IMR-90 (cell line): ENCODE results near the gene UNKL. TPM values are rescaled to one million over a fixed set of nuclear protein-coding genes. Genes with fewer than 3 reads are reported as not detected.

Source experiments
- ATAC-seq: fragments of 200-7000 bp; cut with Tn5 transposase; 2 replicates; pipeline ENCODE4 v1.9.1; 2020; ENCODE audit warnings: low read depth, mild to moderate bottlenecking, moderate library complexity
- BruUV-seq: library from RNA; stranded (reverse); fragments of 400-500 nt; replicated peaks from 2 replicates; lab custom pipeline; 2021; lab: Mats Ljungman, UMichigan
- CTCF ChIA-PET: fragments of 300-600 bp; formaldehyde crosslinking; extraction: SDS; loops from one replicate; lab custom pipeline; 2021; ENCODE audit warnings: antibody characterized with exemption; lab: Yijun Ruan, JAX
- POLR2A ChIA-PET: fragments of 300-600 bp; sonication (Branson Sonifier 250); formaldehyde crosslinking; loops from one replicate; lab custom pipeline; 2022; ENCODE audit warnings: antibody characterized with exemption; ENCODE audit not compliant: unreplicated experiment; lab: Charles Lee
- DNase-seq: peaks from one replicate; pipeline ENCODE4 v3.0.0; 2013
- H2AFZ ChIP-seq: replicated peaks from 2 replicates; pipeline ENCODE3; 2013; ENCODE audit warnings: low read length, mild to moderate bottlenecking; ENCODE audit not compliant: poor library complexity
- H2AK5ac ChIP-seq: 2 replicates; pipeline ENCODE4 v1.6.1; 2013; ENCODE audit warnings: low read depth, low read length, inconsistent platforms
- H2AK9ac ChIP-seq: replicated peaks from 2 replicates; pipeline ENCODE3; 2013; ENCODE audit warnings: mild to moderate bottlenecking, low read depth, low read length, moderate library complexity; ENCODE audit not compliant: poor library complexity
- H2BK120ac ChIP-seq: 2 replicates; pipeline ENCODE4 v1.6.1; 2013; ENCODE audit warnings: low read depth, low read length, inconsistent platforms
- H2BK15ac ChIP-seq: 3 replicates; pipeline ENCODE4 v1.6.1; 2013; ENCODE audit warnings: low read depth, low read length, inconsistent platforms
- H2BK20ac ChIP-seq: 2 replicates; pipeline ENCODE4 v1.6.1; 2013; ENCODE audit warnings: low read depth, mild to moderate bottlenecking, inconsistent platforms, low read length, moderate library complexity
- H2BK5ac ChIP-seq: 2 replicates; pipeline ENCODE4 v1.6.1; 2013; ENCODE audit warnings: mild to moderate bottlenecking, low read depth, low read length, inconsistent platforms; ENCODE audit not compliant: poor library complexity, severe bottlenecking
- H3K14ac ChIP-seq: replicated peaks from 2 replicates; pipeline ENCODE4 v1.6.1; 2013; ENCODE audit warnings: low read depth, low read length, inconsistent platforms
- H3K18ac ChIP-seq: 2 replicates; pipeline ENCODE4 v1.6.1; 2013; ENCODE audit warnings: low read depth, low read length, control low read depth
- H3K23ac ChIP-seq: 2 replicates; pipeline ENCODE4 v1.6.1; 2013; ENCODE audit warnings: low read depth, low read length, inconsistent platforms
- H3K27ac ChIP-seq: 2 replicates; pipeline ENCODE4 v1.5.1; 2013; ENCODE audit warnings: mild to moderate bottlenecking, control low read depth, low read length; ENCODE audit not compliant: insufficient read depth
- H3K27me3 ChIP-seq: 2 replicates; pipeline ENCODE4 v1.6.1; 2013; ENCODE audit warnings: low read length; ENCODE audit not compliant: control insufficient read depth, insufficient read depth
- H3K36me3 ChIP-seq: 2 replicates; pipeline ENCODE4 v1.6.1; 2013; ENCODE audit warnings: low read length, mixed read lengths; ENCODE audit not compliant: control insufficient read depth, insufficient read depth
- H3K4ac ChIP-seq: 2 replicates; pipeline ENCODE4 v1.6.1; 2013; ENCODE audit warnings: low read depth, low read length, inconsistent platforms
- H3K4me1 ChIP-seq: 2 replicates; pipeline ENCODE4 v1.6.1; 2013; ENCODE audit warnings: low read length, mixed read lengths; ENCODE audit not compliant: control insufficient read depth, insufficient read depth
- H3K4me2 ChIP-seq: 2 replicates; pipeline ENCODE4 v1.6.1; 2013; ENCODE audit warnings: low read depth, mild to moderate bottlenecking, control low read depth, low read length, moderate library complexity
- H3K4me3 ChIP-seq: 2 replicates; pipeline ENCODE4 v1.5.1; 2013; ENCODE audit warnings: low read depth, mild to moderate bottlenecking, control low read depth, low read length, moderate library complexity; ENCODE audit not compliant: insufficient read depth
- H3K56ac ChIP-seq: 2 replicates; pipeline ENCODE4 v1.6.1; 2013; ENCODE audit warnings: low read length, inconsistent platforms; ENCODE audit not compliant: insufficient read depth; ENCODE audit errors: extremely low read depth
- H3K79me1 ChIP-seq, 2 experiments: 2 replicates each; pipeline ENCODE4 v1.6.1; 2013; ENCODE audit warnings: low read length in 2 of 2, inconsistent platforms in 1 of 2, low read depth in 1 of 2
- H3K9ac ChIP-seq: 2 replicates; pipeline ENCODE4 v1.6.1; 2013; ENCODE audit warnings: low read depth, low read length, control low read depth
- H3K9me1 ChIP-seq: 2 replicates; pipeline ENCODE4 v1.6.1; 2013; ENCODE audit warnings: low read length, inconsistent platforms; ENCODE audit not compliant: insufficient read depth
- H3K9me3 ChIP-seq: 2 replicates; pipeline ENCODE4 v1.6.1; 2013; ENCODE audit warnings: low read length; ENCODE audit not compliant: control insufficient read depth, insufficient read depth
- H4K20me1 ChIP-seq: 2 replicates; pipeline ENCODE4 v1.6.1; 2013; ENCODE audit warnings: low read length, inconsistent platforms; ENCODE audit not compliant: insufficient read depth
- H4K5ac ChIP-seq: 2 replicates; pipeline ENCODE4 v1.6.1; 2013; ENCODE audit warnings: mild to moderate bottlenecking, low read depth, low read length, control low read depth
- H4K8ac ChIP-seq, 2 experiments: 2 replicates each; pipeline ENCODE4 v1.6.1; 2013; ENCODE audit warnings: low read depth in 2 of 2, low read length in 2 of 2, control low read depth in 1 of 2, inconsistent platforms in 1 of 2
- H4K91ac ChIP-seq: 2 replicates; pipeline ENCODE4 v1.6.1; 2013; ENCODE audit warnings: low read depth, low read length, inconsistent platforms; ENCODE audit not compliant: insufficient read depth
- CHD1 ChIP-seq: IDR thresholded peaks from 2 replicates; pipeline ENCODE4 v1.6.1; 2012; ENCODE audit warnings: low read depth, low read length, improper control_type of control experiment
- FOS ChIP-seq: fragments of 150-350 bp; IDR thresholded peaks from 2 replicates; pipeline ENCODE4 v1.6.1; 2016; ENCODE audit warnings: low read depth, low read length
- MAFK ChIP-seq: IDR thresholded peaks from 2 replicates; pipeline ENCODE4 v1.6.1; 2012; ENCODE audit warnings: low read depth, low read length, improper control_type of control experiment
- MXI1 ChIP-seq: IDR thresholded peaks from 2 replicates; pipeline ENCODE4 v1.6.1; 2012; ENCODE audit warnings: low read depth, mild to moderate bottlenecking, low read length, moderate library complexity, borderline replicate concordance
- NFE2L2 ChIP-seq: fragments of 150-350 bp; IDR thresholded peaks from 2 replicates; pipeline ENCODE4 v1.6.1; 2016; ENCODE audit warnings: low read depth, mild to moderate bottlenecking, low read length
- RFX5 ChIP-seq: IDR thresholded peaks from 2 replicates; pipeline ENCODE4 v1.8.0; 2012; ENCODE audit warnings: low read depth, mild to moderate bottlenecking, low read length, moderate library complexity
- SMC3 ChIP-seq: fragments of 150-350 bp; IDR thresholded peaks from 2 replicates; pipeline ENCODE4 v1.6.1; 2016; ENCODE audit warnings: low read depth, mild to moderate bottlenecking, antibody characterized with exemption, low read length, moderate library complexity
- USF2 ChIP-seq: fragments of 150-350 bp; IDR thresholded peaks from 2 replicates; pipeline ENCODE4 v1.6.1; 2017; ENCODE audit warnings: mild to moderate bottlenecking, antibody characterized with exemption, low read length, low read depth
- WGBS, 2 experiments: methylation state at CpG; one replicate each; pipeline versions ENCODE4 v1.1.5 to v1.1.7; 2013; ENCODE audit warnings: missing lambda C conversion rate in 2 of 2; ENCODE audit not compliant: insufficient read length in 1 of 2; ENCODE audit errors: extremely low coverage in 2 of 2; 5-methylcytosine and 5-hydroxymethylcytosine counted together
- dilution Hi-C: fragments of 300-500 bp; cut with HindIII; formaldehyde crosslinking; loops from one replicate; pipeline ENCODE4 v1.14.3; 2018; ENCODE audit warnings: low sequenced_read_pairs; ENCODE audit not compliant: unreplicated experiment
- in situ Hi-C: fragments of 300-500 bp; cut with MboI; formaldehyde crosslinking; loops from 3 replicates; pipeline ENCODE4 v1.14.3; 2019; ENCODE audit warnings: low sequenced_read_pairs, inconsistent platforms, mixed read lengths
- intact Hi-C: fragments of 100-400 bp; cut with micrococcal nuclease; formaldehyde crosslinking; loops from 2 replicates; pipeline ENCODE4 v1.10.0; 2022
- polyA plus RNA-seq, 3 experiments: library from polyadenylated mRNA; depleted of rRNA; stranded (reverse); fragments of >200 nt; gene quantifications; 2 replicates each; pipeline ENCODE4 v1.2.3, GENCODE V29; 2012; ENCODE audit warnings: low replicate concordance in 1 of 3
- total RNA-seq: library from RNA; depleted of rRNA; stranded (reverse); fragments of >200 nt; gene quantifications from 2 replicates; pipeline ENCODE4 v1.2.3, GENCODE V29; 2012
- TF ChIP-seq, protein P1 (sequence below): fragments of 150-350 bp; IDR thresholded peaks from 2 replicates; pipeline ENCODE4 v1.6.1; 2016; ENCODE audit warnings: low read depth, mild to moderate bottlenecking, low read length, moderate library complexity, borderline replicate concordance

The UNKL gene
- total and polyA plus RNA-seq, 2 of the 4 experiments (the other 2 are of a cell fraction): 4.1 to 13.3 TPM

GRCh38 chr16:1461146-1461545 lies 46.6 kb upstream of the UNKL start:
- Histone ChIP-seq H2AK9ac (no peak overlapping the region), H3K4me1 (no peaks in the 10 kb centered on the region), H4K91ac (no peak overlapping the region), H3K9me1 (no peaks in the 10 kb centered on the region), H2AFZ (no peak overlapping the region), H4K20me1 (peaks cover 6% of the 10 kb centered on the region; the same call in 1 of the 2 replicates), H3K9me3 (no peaks in the 10 kb centered on the region), H3K56ac (no peak overlapping the region), H3K79me1 (peaks cover 0 to 11% of the 10 kb centered on the region in 2 experiments; a peak in 2 of 4 replicates), H4K5ac (no peak overlapping the region), H2AK5ac (no peak overlapping the region), H3K36me3 (peaks cover 40% of the 10 kb centered on the region), H3K14ac (no peak overlapping the region), H3K27me3 (no peaks in the 10 kb centered on the region), H3K23ac (no peak overlapping the region), H2BK20ac (no peak overlapping the region), H3K18ac (no peak overlapping the region), H3K4me3 (no peak overlapping the region), H2BK120ac (no peak overlapping the region), H4K8ac (no peak overlapping the region), H3K4ac (no peak overlapping the region), H2BK5ac (no peak overlapping the region), H3K27ac (no peak overlapping the region), H2BK15ac (no peak overlapping the region), H3K9ac (no peak overlapping the region), H3K4me2 (no peak overlapping the region)
- CTCF ChIA-PET: no interaction called here
- dilution Hi-C loops: no loop called here
- WGBS, 2 experiments: 87% methylated on average over 7 of the region's 24 CpGs; no CpG with 5 or more reads in 1 of the 2 experiments
- intact Hi-C loops: no loop called here
- ATAC-seq (no peak), DNase-seq (no peak)
- in situ Hi-C loops: no loop called here
- TF ChIP-seq USF2: no peak
- no peak for TF ChIP-seq RFX5
- TF ChIP-seq, protein P1, sequence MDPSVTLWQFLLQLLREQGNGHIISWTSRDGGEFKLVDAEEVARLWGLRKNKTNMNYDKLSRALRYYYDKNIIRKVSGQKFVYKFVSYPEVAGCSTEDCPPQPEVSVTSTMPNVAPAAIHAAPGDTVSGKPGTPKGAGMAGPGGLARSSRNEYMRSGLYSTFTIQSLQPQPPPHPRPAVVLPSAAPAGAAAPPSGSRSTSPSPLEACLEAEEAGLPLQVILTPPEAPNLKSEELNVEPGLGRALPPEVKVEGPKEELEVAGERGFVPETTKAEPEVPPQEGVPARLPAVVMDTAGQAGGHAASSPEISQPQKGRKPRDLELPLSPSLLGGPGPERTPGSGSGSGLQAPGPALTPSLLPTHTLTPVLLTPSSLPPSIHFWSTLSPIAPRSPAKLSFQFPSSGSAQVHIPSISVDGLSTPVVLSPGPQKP: no peak
- no peak for TF ChIP-seq FOS
- TF ChIP-seq CHD1: no peak
- TF ChIP-seq MAFK: no peak
- no peak for TF ChIP-seq MXI1
- no peak for TF ChIP-seq SMC3
- TF ChIP-seq NFE2L2: no peak
- BruUV-seq: no TSS peak
- POLR2A ChIA-PET: no interaction called here
